HG03095 (cell line): Measurements from ENCODE around the gene ATG101.

ENCODE experiments used
- ATAC-seq: cut with Tn5 transposase; IDR thresholded peaks from one replicate; pipeline ENCODE4 v1.9.1; 2021; ENCODE audit warnings: moderate library complexity; ENCODE audit not compliant: unreplicated experiment

ATG101 gene

GRCh38 chr12:52041695-52042123 is 28.1 kb upstream of the ATG101 start:
- ATAC-seq, result no peak

GRCh38 chr12:52042706-52043385 is 26.9 kb upstream of the ATG101 start:
- no peak for ATAC-seq

GRCh38 chr12:52043386-52044212 is 26.2 kb upstream of the ATG101 start:
- no peak for ATAC-seq

- no peak for ATAC-seq
Observed at GRCh38 chr12:52044292-52044983, 25.3 kb upstream of the ATG101 start.

- no peak for ATAC-seq
Observed at GRCh38 chr12:52045794-52046199, 24.0 kb upstream of the ATG101 start.

- no peak for ATAC-seq
Observed at GRCh38 chr12:52046859-52047258, 22.9 kb upstream of the ATG101 start.

- no peak for ATAC-seq
Observed at GRCh38 chr12:52049286-52049685, 20.5 kb upstream of the ATG101 start.

- no peak for ATAC-seq
Observed at GRCh38 chr12:52049688-52050087, 20.1 kb upstream of the ATG101 start.

- no peak for ATAC-seq
Observed at GRCh38 chr12:52050116-52050757, 19.5 kb upstream of the ATG101 start.

GRCh38 chr12:52050758-52051541 is 18.8 kb upstream of the ATG101 start, which contains the start of gene NR4A1:
NR4A1 (plus strand) TSS chr12:52051442; CDS start chr12:52054329, 2,887 bp downstream.
- ATAC-seq, result peak; percentile 73

GRCh38 chr12:52052468-52053186 is 17.2 kb upstream of the ATG101 start:
- ATAC-seq, result no peak

- ATAC-seq, result no peak
Observed at GRCh38 chr12:52053536-52054209, 16.1 kb upstream of the ATG101 start.

GRCh38 chr12:52054231-52054832 is 15.4 kb upstream of the ATG101 start:
- ATAC-seq, result no peak

GRCh38 chr12:52054833-52055730 is 14.7 kb upstream of the ATG101 start:
- ATAC-seq, result no peak

- no peak for ATAC-seq
Observed at GRCh38 chr12:52055731-52056711, 13.8 kb upstream of the ATG101 start.

GRCh38 chr12:52056801-52057637 is 12.8 kb upstream of the ATG101 start:
- no peak for ATAC-seq
